Measurements from ENCODE around the gene PPIE. TPM values are rescaled to one million over a fixed set of nuclear protein-coding genes. Genes with fewer than 3 reads are reported as not detected.
A peak's percentile ranks its signal among the peaks of the same experiment; 100 is the strongest.

The PPIE gene
- total RNA-seq, 3 donors from 2014 or later (not counting 1 experiment from before 2014, with no cell fraction given) = 44.3 to 62.8 (median 59.8) TPM

- TF ChIP-seq CTCF (IDR thresholded peaks at IDR 0.05) = no peak
- DNase-seq = no peak
- H3K4me1 ChIP-seq (ENCODE audit: control insufficient read depth, insufficient read depth, low read length) = peaks cover 25% of the 10 kb centered on the region
- ATAC-seq = no peak
- Mint-ChIP-seq H3K36me3 (no peaks in the 10 kb centered on the region), H3K27ac (peak overlapping the region in 1 of 2 donors; percentile 69), H3K9me3 (no peaks in the 10 kb centered on the region), H3K4me1 (peaks cover 7 to 14% of the 10 kb centered on the region in 2 donors), H3K27me3 (ENCODE audit: low read depth in 2 of 2) (peaks cover 41 to 55% of the 10 kb centered on the region in 2 donors), H3K4me3 (peak overlapping the region; percentile 81)
- no peak overlapping the region for H3K27ac ChIP-seq (ENCODE audit: low read length)
- H3K36me3 ChIP-seq (ENCODE audit: control insufficient read depth, insufficient read depth, low read length) = no peaks in the 10 kb centered on the region
- peaks cover 34% of the 10 kb centered on the region for H3K27me3 ChIP-seq (ENCODE audit: control insufficient read depth, insufficient read depth, low read length)
- WGBS (ENCODE audit: insufficient coverage) = 32% methylated on average over 2 of the region's 2 CpGs
- no peak overlapping the region for H3K4me3 ChIP-seq (ENCODE audit: low read length)
- intact Hi-C loops (cut with micrococcal nuclease) = no loop called here
- no peaks in the 10 kb centered on the region for H3K9me3 ChIP-seq (ENCODE audit: control insufficient read depth, insufficient read depth, low read length)
These were observed 48.5 kb upstream of the PPIE start for GRCh38 chr1:39690225-39690624.

- no peak overlapping the region for H3K4me3 ChIP-seq (ENCODE audit: low read length)
- peaks cover 25% of the 10 kb centered on the region for H3K4me1 ChIP-seq (ENCODE audit: control insufficient read depth, insufficient read depth, low read length)
- H3K36me3 ChIP-seq (ENCODE audit: control insufficient read depth, insufficient read depth, low read length) = no peaks in the 10 kb centered on the region
- no peaks in the 10 kb centered on the region for H3K9me3 Mint-ChIP-seq
- WGBS (ENCODE audit: insufficient coverage) = 13% methylated on average over 28 of the region's 28 CpGs
- H3K27me3 Mint-ChIP-seq (ENCODE audit: low read depth in 2 of 2) = peaks cover 42 to 56% of the 10 kb centered on the region in 2 donors
- H3K36me3 Mint-ChIP-seq = no peaks in the 10 kb centered on the region
- peak overlapping the region; percentile 81 for H3K4me3 Mint-ChIP-seq
- peaks cover 34% of the 10 kb centered on the region for H3K27me3 ChIP-seq (ENCODE audit: control insufficient read depth, insufficient read depth, low read length)
- peaks cover 7 to 14% of the 10 kb centered on the region in 2 donors for H3K4me1 Mint-ChIP-seq
- no peak overlapping the region for H3K27ac ChIP-seq (ENCODE audit: low read length)
- DNase-seq (no peak), ATAC-seq (no peak)
- no peak for TF ChIP-seq CTCF (IDR thresholded peaks at IDR 0.05)
- H3K9me3 ChIP-seq (ENCODE audit: control insufficient read depth, insufficient read depth, low read length) = no peaks in the 10 kb centered on the region
- intact Hi-C loops (cut with micrococcal nuclease) = no loop called here
- H3K27ac Mint-ChIP-seq = peak overlapping the region in 1 of 2 donors; percentile 69
These were observed 47.8 kb upstream of the PPIE start for GRCh38 chr1:39690794-39691382.

- no peak within 1 kb of the TSS for H3K27ac ChIP-seq (ENCODE audit: low read length)
- H3K9me3 Mint-ChIP-seq = no peaks in the 10 kb centered on the region
- H3K4me1 Mint-ChIP-seq = peaks cover 7 to 14% of the 10 kb centered on the region in 2 donors
- H3K36me3 ChIP-seq (ENCODE audit: control insufficient read depth, insufficient read depth, low read length) = no peaks in the 10 kb centered on the region
- TF ChIP-seq CTCF (IDR thresholded peaks at IDR 0.05) = no peak
- peak within 1 kb of the TSS in 1 of 2 donors; percentile 69 for H3K27ac Mint-ChIP-seq
- H3K9me3 ChIP-seq (ENCODE audit: control insufficient read depth, insufficient read depth, low read length) = no peaks in the 10 kb centered on the region
- H3K27me3 Mint-ChIP-seq (ENCODE audit: low read depth in 2 of 2) = peaks cover 40 to 54% of the 10 kb centered on the region in 2 donors
- intact Hi-C loops (cut with micrococcal nuclease) = no loop called here
- ATAC-seq (peak; percentile 89 to 95 (median 89)), DNase-seq (peak; percentile 71 to 91)
- WGBS (ENCODE audit: insufficient coverage) = 5% methylated on average over 40 of the region's 47 CpGs
- H3K4me3 Mint-ChIP-seq = peak within 1 kb of the TSS; percentile 81
- peaks cover 34% of the 10 kb centered on the region for H3K27me3 ChIP-seq (ENCODE audit: control insufficient read depth, insufficient read depth, low read length)
- peaks cover 25% of the 10 kb centered on the region for H3K4me1 ChIP-seq (ENCODE audit: control insufficient read depth, insufficient read depth, low read length)
- no peaks in the 10 kb centered on the region for H3K36me3 Mint-ChIP-seq
- H3K4me3 ChIP-seq (ENCODE audit: low read length) = peak within 1 kb of the TSS; percentile 16
These were observed 47.1 kb upstream of the PPIE start, which contains the start of gene HPCAL4 for GRCh38 chr1:39691383-39692151. Gene HPCAL4 (minus strand): TSS chr1:39691433. CDS start chr1:39684603, 6,830 bp downstream.

All from natural killer cell (primary cell).